Measurements from ENCODE around the gene THBD. TPM values are rescaled to one million over a fixed set of nuclear protein-coding genes. Genes with fewer than 3 reads are reported as not detected.

The THBD gene
- total RNA-seq, 2 donors from 2014 or later: 6.6 to 88.4 TPM

GRCh38 chr20:23018941-23019340, 30.5 kb downstream of the THBD start:
- intact Hi-C loops (cut with DNase I): no loop called here
- Histone ChIP-seq H3K36me3 (no peaks in the 10 kb centered on the region), H3K9me3 (no peaks in the 10 kb centered on the region), H3K4me3 (no peak overlapping the region), H3K4me1 (replicated peaks) (no peaks in the 10 kb centered on the region), H3K27ac (no peak overlapping the region), H3K27me3 (replicated peaks; ENCODE audit: insufficient read depth) (no peaks in the 10 kb centered on the region)
- TF ChIP-seq CTCF (IDR thresholded peaks at IDR 0.05) (no peak), POLR2A (IDR thresholded peaks at IDR 0.05) (no peak), POLR2AphosphoS5 (IDR thresholded peaks at IDR 0.05) (no peak)
- DNase-seq (ENCODE audit: low spot score): no peak
- 92% methylated on average over 11 of the region's 11 CpGs for WGBS

GRCh38 chr20:23018432-23018831, 31.0 kb downstream of the THBD start:
- H3K27ac ChIP-seq: no peak overlapping the region
- TF ChIP-seq POLR2A (IDR thresholded peaks at IDR 0.05): no peak
- no peak for TF ChIP-seq CTCF (IDR thresholded peaks at IDR 0.05)
- TF ChIP-seq POLR2AphosphoS5 (IDR thresholded peaks at IDR 0.05): no peak
- H3K36me3 ChIP-seq: no peaks in the 10 kb centered on the region
- no peaks in the 10 kb centered on the region for H3K4me1 ChIP-seq (replicated peaks)
- no peak overlapping the region for H3K4me3 ChIP-seq
- DNase-seq (ENCODE audit: low spot score): no peak
- no peaks in the 10 kb centered on the region for H3K9me3 ChIP-seq
- no peaks in the 10 kb centered on the region for H3K27me3 ChIP-seq (replicated peaks; ENCODE audit: insufficient read depth)
- intact Hi-C loops (cut with DNase I): no loop called here

GRCh38 chr20:23017516-23017915, 32.0 kb downstream of the THBD start:
- TF ChIP-seq POLR2A (IDR thresholded peaks at IDR 0.05) (no peak), CTCF (IDR thresholded peaks at IDR 0.05) (no peak), POLR2AphosphoS5 (IDR thresholded peaks at IDR 0.05) (no peak)
- Histone ChIP-seq H3K9me3 (no peaks in the 10 kb centered on the region), H3K36me3 (no peaks in the 10 kb centered on the region), H3K27me3 (replicated peaks; ENCODE audit: insufficient read depth) (no peaks in the 10 kb centered on the region), H3K4me3 (no peak overlapping the region), H3K27ac (no peak overlapping the region), H3K4me1 (replicated peaks) (no peaks in the 10 kb centered on the region)
- no peak for DNase-seq (ENCODE audit: low spot score)
- intact Hi-C loops (cut with DNase I): no loop called here
- 83% methylated on average over 2 of the region's 2 CpGs for whole genome bisulfite sequencing

GRCh38 chr20:23013429-23013828, 36.0 kb downstream of the THBD start:
- H3K4me1 ChIP-seq (replicated peaks): no peaks in the 10 kb centered on the region
- no peaks in the 10 kb centered on the region for H3K27me3 ChIP-seq (replicated peaks; ENCODE audit: insufficient read depth)
- WGBS: 20% methylated on average over 5 of the region's 5 CpGs
- DNase-seq (ENCODE audit: low spot score): no peak
- no peaks in the 10 kb centered on the region for H3K36me3 ChIP-seq
- no peak overlapping the region for H3K27ac ChIP-seq
- H3K4me3 ChIP-seq: no peak overlapping the region
- no peaks in the 10 kb centered on the region for H3K9me3 ChIP-seq
- intact Hi-C loops (cut with DNase I): no loop called here
- TF ChIP-seq POLR2A (IDR thresholded peaks at IDR 0.05) (no peak), CTCF (IDR thresholded peaks at IDR 0.05) (no peak), POLR2AphosphoS5 (IDR thresholded peaks at IDR 0.05) (no peak)

GRCh38 chr20:23011008-23011721, 38.3 kb downstream of the THBD start:
- no peaks in the 10 kb centered on the region for H3K4me1 ChIP-seq (replicated peaks)
- H3K36me3 ChIP-seq: no peaks in the 10 kb centered on the region
- no peak for TF ChIP-seq POLR2AphosphoS5 (IDR thresholded peaks at IDR 0.05)
- no peak for TF ChIP-seq CTCF (IDR thresholded peaks at IDR 0.05)
- TF ChIP-seq POLR2A (IDR thresholded peaks at IDR 0.05): no peak
- H3K27me3 ChIP-seq (replicated peaks; ENCODE audit: insufficient read depth): no peaks in the 10 kb centered on the region
- no peaks in the 10 kb centered on the region for H3K9me3 ChIP-seq
- no peak overlapping the region for H3K4me3 ChIP-seq
- 82% methylated on average over 11 of the region's 11 CpGs for WGBS
- intact Hi-C loops (cut with DNase I): no loop called here
- H3K27ac ChIP-seq: no peak overlapping the region
- DNase-seq (ENCODE audit: low spot score): no peak

All from prostate gland (tissue), 2 donors.